ENCODE data around the gene TTC39B. TPM values are rescaled to one million over a fixed set of nuclear protein-coding genes. Genes with fewer than 3 reads are reported as not detected.

TTC39B gene
- total and polyA plus RNA-seq, 2 of the 8 experiments (the other 6 are each of a cell fraction or from before 2014, with no cell fraction given): 1.6 to 10.9 TPM

- Histone ChIP-seq H3K14ac (ENCODE audit: insufficient read length) (no peak overlapping the region), H3K56ac (replicated peaks; ENCODE audit: insufficient read length, low read depth, low read length) (no peak overlapping the region), H2AFZ (ENCODE audit: low read length) (no peak overlapping the region), H2BK15ac (ENCODE audit: low read length) (no peak overlapping the region), H3K9me3 (ENCODE audit: insufficient read depth in 2 of 2, low read depth in 1 of 2, low read length in 1 of 2) (no peaks in the 10 kb centered on the region), H4K91ac (replicated peaks; ENCODE audit: insufficient read length, low read length) (no peak overlapping the region), H3K79me1 (ENCODE audit: low read depth, low read length) (peaks cover 2% of the 10 kb centered on the region; the same call in 1 of the 2 replicates), H2AK5ac (ENCODE audit: low read depth, low read length) (no peak overlapping the region), H2BK12ac (ENCODE audit: low read depth, low read length) (no peak overlapping the region), H3K4me2 (ENCODE audit: insufficient read depth in 1 of 2, low read depth in 2 of 2, low read length in 2 of 2) (no peak overlapping the region; a peak in 1 of 4 replicates), H3K27ac (ENCODE audit: low read depth, low read length) (no peak overlapping the region), H4K5ac (ENCODE audit: insufficient read length, low read depth, low read length) (no peak overlapping the region), H4K20me1 (replicated peaks in 1 of 2; ENCODE audit: control insufficient read depth in 1 of 2, insufficient read depth in 2 of 2, low read length in 2 of 2) (no peaks in the 10 kb centered on the region), H2BK120ac (replicated peaks; ENCODE audit: low read depth, low read length) (no peak overlapping the region), H3K23ac (ENCODE audit: insufficient read length) (no peak overlapping the region), H3K36me3 (ENCODE audit: control insufficient read depth in 2 of 4, insufficient read depth in 4 of 4, low read length in 3 of 4) (no peaks in the 10 kb centered on the region), H4K8ac (ENCODE audit: extremely low read depth, insufficient read depth, low read length) (no peak overlapping the region), H3K27me3 (replicated peaks in 1 of 4; ENCODE audit: control insufficient read depth in 3 of 4, extremely low read depth in 1 of 4, insufficient read depth in 3 of 4, low read length in 3 of 4) (no peaks in the 10 kb centered on the region), H3K4me3 (ENCODE audit: extremely low read depth in 1 of 4, insufficient read depth in 2 of 4, low read depth in 3 of 4, low read length in 4 of 4) (no peak overlapping the region), H3K4ac (replicated peaks; ENCODE audit: insufficient read length, low read depth, low read length) (no peak overlapping the region), H3K18ac (ENCODE audit: extremely low read depth, low read length) (no peak overlapping the region), H2BK20ac (ENCODE audit: low read length) (no peak overlapping the region), H3K9ac (replicated peaks in 1 of 4; ENCODE audit: extremely low read depth in 1 of 4, low read depth in 3 of 4, low read length in 3 of 4) (no peak overlapping the region), H2BK5ac (ENCODE audit: low read depth, low read length) (no peak overlapping the region), H3K23me2 (ENCODE audit: low read depth, low read length) (peaks cover 9% of the 10 kb centered on the region), H3K79me2 (ENCODE audit: control insufficient read depth in 1 of 2, insufficient read depth in 2 of 2, low read length in 2 of 2) (peaks cover 0 to 2% of the 10 kb centered on the region in 2 experiments; a peak in 1 of 4 replicates), H3K4me1 (replicated peaks in 1 of 4; ENCODE audit: control insufficient read depth in 3 of 4, insufficient read depth in 4 of 4, low read length in 3 of 4) (peaks cover 0 to 7% (median 1%) of the 10 kb centered on the region in 4 experiments; a peak in 3 of 7 replicates)
- ChIA-PET POLR2A (ENCODE audit: partially characterized antibody) (interaction anchor here (0.9 to 2.8 kb wide), 4 partner anchors 11 to 50 kb away, joined by 3 to 8 read pairs (median 6); no protein-coding TSS in a partner anchor), CTCF (ENCODE audit: partially characterized antibody) (interaction anchor here (1.0 to 1.4 kb wide), 3 partner anchors 10 to 91 kb away, joined by 3 to 4 read pairs (median 3); no protein-coding TSS in a partner anchor)
- no CpG with 5 or more reads among the region's 1 CpG for WGBS, 2 experiments (ENCODE audit: extremely low coverage in 1 of 2, insufficient coverage in 1 of 2, insufficient read length in 1 of 2, insufficient replicate concordance in 2 of 2, low coverage in 1 of 2, low lambda C conversion rate in 2 of 2, missing lambda C conversion rate in 1 of 2)
- DNase-seq (ENCODE audit: low read depth in 1 of 2, low spot score in 2 of 2) (peak in 1 of 2 experiments; percentile 3), FAIRE-seq (no peak)
- no peak for TF ChIP-seq TCF12 (IDR thresholded peaks at IDR 0.05; ENCODE audit: low read depth, low read length)
- TF ChIP-seq POLR2AphosphoS5 (IDR thresholded peaks at IDR 0.05; ENCODE audit: low read depth, low read length): no peak
- no peak for TF ChIP-seq EGR1 (IDR thresholded peaks at IDR 0.05; ENCODE audit: borderline replicate concordance, low read depth, low read length)
- TF ChIP-seq NANOG (IDR thresholded peaks at IDR 0.05; ENCODE audit: insufficient read depth, low read depth, low read length, poor library complexity, severe bottlenecking): no peak
- no peak for TF ChIP-seq KDM5A (IDR thresholded peaks at IDR 0.05; ENCODE audit: low read length)
- no peak for TF ChIP-seq PHF8 (conservative IDR thresholded peaks at IDR 0.05; ENCODE audit: low read depth, low read length)
Measured at GRCh38 chr9:15304632-15305031, 2.4 kb downstream of the TTC39B start.

All from H1 (cell line).